Measurements from ENCODE around the gene ADGRG2.
"Not testable (repeated sequence)": the region's sequence is repeated elsewhere in the genome, so short reads cannot be mapped to it uniquely, and the experiment has no call there.

ADGRG2 gene

DNA sequence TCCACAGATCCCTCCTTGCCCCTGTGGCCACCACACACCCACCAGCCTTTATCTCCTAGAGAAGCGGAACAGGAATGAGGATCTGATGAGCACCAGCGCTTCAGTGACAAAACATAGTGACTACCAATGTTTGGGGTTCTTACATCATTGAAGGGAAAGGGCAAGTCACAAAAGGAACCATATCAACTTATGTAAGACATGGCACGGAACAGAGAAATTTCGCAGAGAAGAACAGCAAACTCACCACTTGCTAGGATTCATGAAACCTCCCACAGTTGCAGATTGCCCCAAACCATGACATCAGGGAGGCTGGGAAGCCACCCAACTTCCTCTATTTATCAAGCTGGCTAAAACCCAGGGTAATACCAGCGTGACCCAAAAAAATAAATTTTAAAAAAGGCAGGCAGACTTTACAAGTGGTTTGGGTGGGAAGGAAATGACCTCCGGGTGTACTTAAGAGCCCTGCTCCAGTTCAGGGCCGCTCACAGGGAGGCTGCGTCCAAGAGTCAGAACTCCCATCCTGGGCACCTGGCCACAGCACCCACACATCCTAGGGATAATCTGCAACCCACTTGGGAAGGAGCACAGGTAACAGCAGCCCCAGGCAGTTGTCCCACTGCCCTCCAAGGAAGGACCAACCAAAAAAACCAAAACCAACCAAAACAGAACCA lies 36.0 kb downstream of the ADGRG2 start:
- DNase-seq = no peak

DNA sequence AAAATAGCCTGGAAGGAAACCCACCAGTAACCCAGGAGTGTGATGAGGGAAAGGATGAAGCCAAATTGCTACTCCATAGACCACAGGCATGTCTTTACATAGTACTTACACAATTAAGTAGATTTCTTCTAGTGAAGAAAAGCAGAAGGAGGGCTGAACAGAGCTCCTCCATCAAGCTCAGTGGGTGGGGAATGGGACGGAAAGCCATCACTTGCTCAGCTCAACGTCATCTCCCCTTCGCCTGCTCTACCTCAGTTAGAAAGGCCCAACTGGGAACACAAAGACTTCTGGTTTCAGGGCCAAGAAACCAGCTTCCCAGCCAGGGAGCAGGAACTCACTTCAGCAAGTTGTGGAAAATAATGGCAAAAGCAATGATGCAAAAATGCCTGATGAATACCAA lies 36.6 kb downstream of the ADGRG2 start:
- no peak for DNase-seq

- no peak for DNase-seq
Observed at GRCh38 chrX:19075754-19076153, 46.5 kb downstream of the ADGRG2 start.

GRCh38 chrX:19072372-19072771 lies 49.9 kb downstream of the ADGRG2 start:
- DNase-seq = no peak

DNA sequence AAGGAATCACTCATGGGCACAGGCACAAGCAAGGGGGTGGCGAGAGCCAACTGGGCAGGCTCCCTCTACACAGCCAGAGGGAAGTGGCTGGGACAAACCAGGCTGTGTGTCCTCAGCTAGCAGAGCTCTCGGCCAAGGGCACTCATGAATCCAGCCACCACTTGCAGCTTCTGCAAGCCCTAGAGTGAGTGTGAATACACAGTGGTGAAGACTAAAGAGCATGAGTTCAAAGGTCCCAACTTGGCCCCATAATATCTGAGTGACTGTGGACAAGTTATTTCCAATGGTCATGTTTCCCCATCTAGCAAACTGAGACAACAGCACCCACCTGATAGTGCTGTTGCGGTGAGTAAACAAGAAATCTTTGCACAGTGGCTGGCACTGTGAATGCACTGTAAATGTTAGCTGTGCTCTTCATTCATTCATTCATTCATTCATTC lies 51.7 kb downstream of the ADGRG2 start:
- DNase-seq = no peak

GRCh38 chrX:19066987-19067386 lies 55.3 kb downstream of the ADGRG2 start:
- DNase-seq = not testable (repeated sequence)

- DNase-seq = no peak
Observed at GRCh38 chrX:19065535-19065934, 56.7 kb downstream of the ADGRG2 start.

GRCh38 chrX:19064175-19064574 lies 58.1 kb downstream of the ADGRG2 start:
- no peak for DNase-seq

GRCh38 chrX:19063030-19063429 lies 59.2 kb downstream of the ADGRG2 start:
- no peak for DNase-seq

GRCh38 chrX:19059067-19059466 lies 63.2 kb downstream of the ADGRG2 start:
- DNase-seq = no peak

- DNase-seq = no peak
Observed at GRCh38 chrX:19057856-19058255, 64.4 kb downstream of the ADGRG2 start.

DNA sequence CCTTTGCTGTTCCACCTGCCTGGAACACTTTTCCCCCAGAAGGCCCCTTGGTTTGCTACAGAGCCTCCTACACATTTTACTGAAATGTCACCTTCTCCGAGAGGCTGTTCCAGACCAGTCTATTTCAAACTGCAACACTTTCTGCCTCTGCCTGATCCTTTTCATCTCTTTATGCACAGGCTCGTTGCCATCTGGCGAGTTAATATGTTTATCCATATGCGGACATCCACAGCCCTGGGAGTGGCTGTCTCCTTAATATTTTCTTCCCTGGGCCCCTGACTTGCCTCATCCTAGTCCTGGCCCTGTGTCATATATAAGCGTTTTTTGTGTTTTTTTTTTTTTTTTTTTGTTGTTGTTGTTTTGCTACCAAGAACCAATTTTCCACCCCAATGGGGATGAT lies 73.2 kb downstream of the ADGRG2 start:
- DNase-seq = no peak

DNA sequence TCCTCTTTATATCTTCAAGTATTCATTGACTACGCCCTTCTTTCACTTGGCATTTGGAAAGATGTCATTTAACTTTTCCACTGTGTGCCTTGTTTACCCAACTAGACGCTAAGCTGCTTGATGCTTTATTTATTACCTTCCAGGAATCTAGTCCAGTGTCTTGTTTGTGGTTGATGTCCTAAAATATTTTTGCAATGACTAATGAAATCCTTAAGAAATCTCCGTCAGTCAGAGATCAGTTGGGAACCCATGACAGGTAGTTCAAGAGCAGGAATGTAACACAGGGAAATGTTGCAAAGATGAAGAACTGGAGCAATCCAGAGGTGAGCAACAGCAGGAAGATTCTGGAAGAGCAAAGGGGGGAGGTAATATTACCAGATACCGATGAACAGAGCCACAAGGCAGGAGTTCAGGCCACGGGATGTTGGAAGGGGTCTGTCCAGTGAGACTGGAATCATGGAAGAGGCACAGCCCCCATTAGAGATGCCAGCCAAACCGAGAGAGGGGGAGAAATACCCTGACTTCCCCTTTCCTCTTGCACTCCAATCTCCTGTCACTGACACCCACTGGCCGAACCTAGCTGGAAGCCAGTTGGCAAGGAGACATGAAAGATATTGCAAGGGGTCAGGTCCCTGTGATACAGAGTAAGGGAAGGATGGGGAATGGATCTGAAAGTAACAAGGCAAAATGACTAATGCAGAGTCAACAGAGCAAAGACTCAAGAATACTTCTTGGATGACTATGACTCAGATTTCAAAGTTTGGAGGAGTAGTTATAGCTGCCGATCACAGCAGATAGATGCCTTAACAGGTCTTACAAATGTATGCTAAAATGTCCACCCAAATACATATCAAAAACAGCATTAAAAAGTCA lies 75.7 kb downstream of the ADGRG2 start:
- no peak for DNase-seq

DNA sequence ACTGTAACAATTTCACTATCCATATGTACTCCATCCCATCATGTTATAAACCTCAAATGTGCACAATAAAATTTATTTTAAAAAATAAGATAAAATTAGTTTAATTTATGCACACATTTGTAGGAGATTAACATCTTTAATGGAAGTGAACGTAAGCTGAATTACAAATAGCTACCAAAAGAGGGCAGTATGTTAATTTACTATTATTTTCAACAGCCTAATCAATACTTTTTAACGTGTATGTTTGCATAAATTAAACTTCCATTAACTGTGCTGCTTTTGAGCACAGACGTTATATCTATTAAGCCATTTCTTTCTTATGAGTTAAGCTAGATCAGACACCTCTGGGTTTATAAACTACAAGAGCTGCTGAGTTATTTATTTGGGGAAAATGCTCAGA lies 81.9 kb downstream of the ADGRG2 start:
- DNase-seq = no peak

GRCh38 chrX:19034025-19034424 lies 88.2 kb downstream of the ADGRG2 start:
- DNase-seq = no peak

DNA sequence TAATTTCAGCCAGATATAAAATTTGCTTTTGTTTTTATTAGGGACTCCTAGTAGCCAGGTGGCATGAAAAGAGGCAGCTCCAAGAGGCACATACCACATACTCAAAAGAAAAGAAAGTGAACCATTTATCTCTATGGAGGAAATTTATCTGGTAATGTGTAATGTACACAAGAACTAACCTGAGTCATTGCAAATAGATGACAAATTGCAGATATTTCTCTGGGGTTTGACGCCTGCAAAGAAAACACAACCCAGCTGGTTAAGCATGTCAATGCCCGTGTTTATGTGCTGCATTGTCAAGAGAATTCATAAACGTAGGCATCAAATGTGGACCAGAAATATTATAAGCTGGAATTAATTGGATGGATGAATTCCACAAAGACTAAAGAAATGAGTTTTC lies 91.5 kb downstream of the ADGRG2 start:
- no peak for DNase-seq

- no peak for DNase-seq
Observed at GRCh38 chrX:19028560-19028959, 93.7 kb downstream of the ADGRG2 start.

- no peak for DNase-seq
Observed at GRCh38 chrX:19024366-19024765, 97.9 kb downstream of the ADGRG2 start.

GRCh38 chrX:19019996-19020395 lies 102.3 kb downstream of the ADGRG2 start:
- DNase-seq = no peak

DNA sequence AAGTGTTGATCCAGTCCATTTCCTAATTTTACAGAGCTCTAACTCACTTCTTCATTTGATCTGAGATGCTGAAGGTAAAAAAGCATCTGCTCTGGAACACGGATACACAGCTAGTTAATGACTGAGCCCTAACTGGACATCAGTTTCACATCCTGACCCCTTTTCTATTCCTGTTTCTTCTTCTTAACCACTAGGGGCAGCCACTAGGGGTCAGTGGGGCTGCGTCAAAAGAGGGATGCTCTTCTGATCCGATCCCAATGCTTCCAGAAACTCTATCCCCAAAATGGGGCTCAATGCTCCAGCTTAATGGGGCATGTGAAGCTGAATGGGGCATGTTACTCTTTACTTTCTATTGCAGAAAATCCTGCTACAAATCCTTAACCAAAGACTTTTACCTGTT lies 105.0 kb downstream of the ADGRG2 start:
- DNase-seq = no peak

DNA sequence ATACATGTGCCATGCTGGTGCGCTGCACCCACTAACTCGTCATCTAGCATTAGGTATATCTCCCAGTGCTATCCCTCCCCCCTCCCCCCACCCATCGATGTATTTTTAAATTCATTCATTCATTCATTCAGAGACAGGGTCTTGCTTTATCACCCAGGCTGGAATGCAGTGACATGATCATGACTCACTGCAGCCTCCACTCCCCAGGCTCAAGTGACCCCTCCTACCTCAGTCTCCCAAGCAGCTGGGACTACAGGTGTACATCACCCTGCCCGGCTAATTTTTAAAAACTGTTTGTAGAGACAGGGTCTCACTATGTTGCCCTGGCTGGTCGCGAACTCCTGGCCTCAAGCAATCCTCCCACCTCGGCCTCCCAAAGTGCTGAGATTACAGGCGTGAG lies 105.7 kb downstream of the ADGRG2 start:
- DNase-seq = not testable (repeated sequence)

DNA sequence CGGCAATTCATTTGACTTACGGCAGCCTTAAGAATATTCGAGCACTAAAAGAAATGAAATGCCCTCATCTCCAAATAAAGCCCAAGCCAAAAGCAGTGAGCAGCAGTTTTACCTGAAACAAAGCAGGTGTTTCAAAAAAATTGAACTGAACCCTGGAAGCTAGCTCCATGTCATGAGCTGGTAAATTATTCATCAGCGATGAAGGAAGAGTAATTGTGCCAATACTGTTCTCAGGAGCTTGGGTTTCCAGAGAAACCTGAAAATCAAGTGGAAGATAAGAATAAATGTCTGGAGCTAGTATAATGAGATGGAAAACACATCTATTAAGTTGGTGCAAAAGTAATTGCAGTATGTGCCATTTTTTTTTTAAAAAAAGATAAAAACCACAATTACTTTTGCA lies 114.4 kb downstream of the ADGRG2 start:
- DNase-seq = no peak

DNA sequence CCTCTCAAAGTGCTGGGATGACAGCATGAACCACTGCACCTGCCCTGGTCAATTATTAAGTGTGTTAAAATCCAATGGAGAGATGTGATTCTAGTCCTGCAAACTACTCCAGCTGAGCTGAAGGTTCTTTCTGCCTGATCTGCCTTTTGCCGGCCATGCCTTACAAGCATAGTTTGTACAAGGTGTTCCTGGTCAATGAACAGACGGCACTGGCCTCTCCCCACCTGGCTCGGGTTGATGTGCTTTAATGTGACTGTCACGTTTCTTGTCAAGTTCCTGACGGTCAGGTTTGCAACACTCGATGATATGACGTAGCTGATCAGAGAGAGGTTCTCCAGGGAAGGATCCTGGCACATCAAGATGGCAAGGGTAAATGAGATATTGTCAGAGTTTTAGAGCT lies 115.3 kb downstream of the ADGRG2 start:
- DNase-seq = no peak

DNA sequence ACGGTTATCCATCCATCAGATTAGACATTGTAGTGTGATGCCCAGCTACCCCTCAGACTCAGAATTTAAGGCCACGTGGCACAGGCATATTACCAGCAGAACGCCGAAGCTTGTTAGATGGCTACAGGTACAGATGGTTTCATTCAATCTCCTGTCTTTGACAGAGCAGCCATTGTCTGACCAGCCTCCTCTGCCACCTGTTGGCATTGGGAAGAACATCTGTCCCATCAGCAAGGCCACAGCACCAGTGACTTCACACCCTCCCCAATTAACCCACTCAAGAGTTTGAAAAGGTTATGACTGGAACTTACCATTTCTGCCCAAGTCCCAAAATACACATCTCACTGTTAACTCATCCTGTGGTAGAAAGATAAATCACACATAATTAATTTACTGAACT lies 116.4 kb downstream of the ADGRG2 start:
- no peak for DNase-seq

GRCh38 chrX:19003756-19004155 lies 118.5 kb downstream of the ADGRG2 start:
- DNase-seq = no peak
